DLD1 (cell line): ENCODE results near the gene NBPF1.
"Not testable (repeated sequence)": the region's sequence is repeated elsewhere in the genome, so short reads cannot be mapped to it uniquely, and the experiment has no call there.

ENCODE experiments used
- in situ Hi-C: cut with HindIII; loops from 2 replicates; pipeline ENCODE4 v1.10.0; 2017; ENCODE audit warnings: low sequenced_read_pairs

Gene NBPF1

DNA sequence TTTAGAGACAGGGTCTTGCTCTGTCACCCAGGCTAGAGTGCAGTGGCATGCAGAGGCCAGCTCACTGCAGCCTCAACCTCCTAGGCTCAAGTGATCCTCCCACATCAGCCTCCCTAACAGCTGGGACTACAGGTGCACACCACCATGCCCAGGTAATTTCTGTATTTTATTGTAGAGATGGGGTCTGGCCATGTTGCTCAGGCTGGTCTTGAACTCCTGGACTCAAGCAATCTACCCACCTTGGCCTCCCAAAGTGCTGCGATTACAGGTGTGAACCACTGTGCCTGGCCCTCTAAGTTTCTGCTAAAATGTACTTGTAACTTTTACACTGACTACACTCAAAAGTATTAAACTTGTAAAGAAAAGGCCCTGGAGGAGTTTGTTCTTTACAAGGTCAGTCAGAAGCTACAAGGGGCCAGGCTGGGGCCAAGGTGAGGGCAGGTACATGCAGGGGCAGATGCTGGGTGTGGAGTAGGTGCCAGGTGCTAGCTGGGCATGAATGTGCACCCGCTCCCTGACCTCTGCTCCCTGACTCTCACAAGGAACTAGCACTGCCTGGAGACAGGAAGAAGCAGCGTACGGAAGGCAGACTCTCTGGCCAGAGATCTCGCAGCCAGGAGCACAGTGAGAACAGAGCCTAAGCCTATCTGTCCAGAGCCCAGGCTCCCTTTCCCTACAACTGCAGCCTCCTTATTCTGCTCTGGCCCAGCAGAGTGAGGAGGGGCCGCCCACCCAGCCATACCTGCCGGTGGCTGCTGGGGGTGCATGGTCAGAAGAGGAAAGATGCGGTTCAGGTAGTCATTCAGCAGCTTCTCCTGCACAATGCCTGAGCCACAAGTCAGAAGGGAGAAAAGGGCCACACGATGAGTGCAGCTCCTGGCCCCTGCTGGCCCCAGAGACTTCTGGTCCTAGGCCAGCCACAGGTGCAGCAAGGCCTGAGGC lies 28.9 kb upstream of the NBPF1 start:
- in situ Hi-C loops, result not testable (repeated sequence)

DNA sequence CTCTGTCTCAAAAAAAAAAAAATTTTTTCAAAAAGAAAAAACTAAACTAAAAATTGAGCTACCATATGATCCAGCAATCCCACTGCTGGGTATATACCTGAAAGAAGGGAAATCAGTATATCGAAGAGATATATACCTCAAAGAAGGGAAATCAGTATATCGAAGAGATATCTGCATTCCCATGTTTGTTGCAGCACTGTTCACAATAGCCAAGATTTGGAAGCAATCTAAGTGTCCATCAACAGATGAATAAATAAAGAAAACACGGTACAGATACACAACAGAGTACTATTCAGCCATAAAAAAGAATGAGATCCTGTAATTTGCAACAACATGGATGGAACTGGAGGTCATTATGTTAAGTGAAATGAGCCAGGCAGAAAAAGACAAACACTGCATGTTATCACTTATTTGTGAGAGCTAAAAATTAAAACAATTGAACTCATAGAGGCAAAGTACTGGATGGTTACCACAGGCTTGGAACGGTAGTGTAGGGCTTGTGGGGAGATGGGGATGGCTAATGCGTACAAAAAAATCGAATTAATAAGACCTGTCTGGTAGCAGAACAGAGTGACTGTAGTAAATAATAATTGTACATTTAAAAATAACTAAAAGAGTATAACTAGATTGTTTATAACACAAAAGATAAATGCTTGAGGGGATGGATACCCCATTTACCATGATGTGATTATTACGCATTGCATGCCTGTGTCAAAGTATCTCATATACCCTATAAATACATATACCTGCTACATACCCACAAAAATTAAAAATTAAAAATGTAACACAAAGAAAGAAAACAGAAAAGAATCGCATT lies 28.0 kb upstream of the NBPF1 start:
- in situ Hi-C loops, result not testable (repeated sequence)

DNA sequence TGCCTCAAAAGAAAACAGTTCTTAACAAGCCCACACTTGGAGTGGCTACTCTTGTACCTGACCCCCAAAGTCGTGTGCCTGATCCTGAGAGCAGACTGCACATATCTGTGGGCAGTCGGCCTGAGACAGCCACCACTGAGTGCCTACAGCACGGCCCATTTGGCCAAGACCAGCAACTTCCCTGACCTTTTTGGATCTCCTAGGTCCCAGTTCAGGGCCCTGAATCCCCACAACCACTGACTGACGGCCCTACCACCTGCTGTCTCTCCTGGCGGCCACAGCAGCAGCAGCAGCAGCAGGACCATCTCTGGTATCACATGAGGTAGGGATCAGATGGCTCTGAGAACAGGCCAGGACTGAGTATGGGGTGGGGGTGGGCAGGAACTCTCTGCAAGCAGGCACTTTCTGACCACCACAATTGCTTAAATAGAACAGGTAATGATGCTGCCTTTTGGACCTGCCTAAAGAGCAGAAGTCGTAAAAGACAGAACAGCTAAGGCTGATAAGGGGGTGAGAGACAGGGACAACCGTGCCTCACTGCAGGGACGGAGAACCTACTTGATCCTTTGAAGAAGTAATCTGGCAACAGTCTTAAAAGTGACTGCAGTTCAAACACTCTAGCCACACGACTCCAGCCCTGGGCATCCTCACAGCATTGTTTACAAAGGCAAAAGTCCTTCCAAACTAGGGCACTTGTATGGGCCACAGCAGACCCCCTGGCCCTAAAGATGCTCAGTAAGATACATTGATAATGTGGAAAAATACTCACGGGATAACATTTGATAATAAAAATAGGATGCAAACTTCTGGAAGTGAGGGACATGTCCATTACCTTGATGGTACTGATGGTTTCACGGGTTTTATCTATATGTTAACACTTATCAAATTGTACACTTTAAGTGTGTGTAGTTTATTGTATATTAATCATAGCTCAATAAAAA lies 26.0 kb upstream of the NBPF1 start:
- in situ Hi-C loops, result not testable (repeated sequence)

DNA sequence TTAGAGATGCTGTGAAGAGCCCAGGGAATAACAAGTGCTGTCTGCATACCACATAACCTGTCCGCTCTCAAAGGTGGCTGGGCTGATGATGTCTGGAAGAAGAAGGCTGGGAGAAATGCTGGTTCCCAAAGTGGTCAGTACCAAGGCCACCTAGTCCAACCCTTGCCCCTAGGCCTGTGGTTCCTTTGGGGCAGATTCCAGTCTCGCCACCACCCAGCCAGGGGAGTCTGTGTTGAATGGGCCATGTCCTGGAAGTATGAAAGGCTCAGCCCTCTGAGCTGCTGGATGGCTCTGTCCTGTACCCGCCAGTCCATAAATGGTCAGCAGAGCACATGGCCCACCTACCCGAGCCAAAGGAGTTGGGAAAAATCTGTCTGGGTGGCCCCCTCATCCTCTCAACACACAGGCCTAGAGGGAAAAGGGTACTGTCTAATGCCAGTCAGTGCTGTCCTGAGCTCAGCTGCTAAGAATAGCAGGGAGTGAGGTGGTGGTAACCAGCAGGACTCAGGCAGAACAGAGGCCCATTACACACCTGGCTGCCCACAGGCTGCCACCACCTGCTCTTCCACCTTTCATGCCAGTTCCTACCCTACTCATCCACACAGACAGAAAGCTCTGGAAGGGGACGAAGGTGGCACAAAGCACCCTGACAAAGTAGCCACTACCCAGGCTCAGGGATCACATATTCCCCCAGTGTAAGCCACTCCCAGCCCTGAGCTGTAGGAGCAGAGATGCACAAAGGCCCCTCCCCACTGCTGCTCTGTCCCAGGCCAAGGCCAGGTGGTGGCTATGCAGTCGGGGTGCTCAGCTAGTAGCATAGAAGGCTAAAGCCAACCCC lies 24.8 kb upstream of the NBPF1 start:
- in situ Hi-C loops, result not testable (repeated sequence)

DNA sequence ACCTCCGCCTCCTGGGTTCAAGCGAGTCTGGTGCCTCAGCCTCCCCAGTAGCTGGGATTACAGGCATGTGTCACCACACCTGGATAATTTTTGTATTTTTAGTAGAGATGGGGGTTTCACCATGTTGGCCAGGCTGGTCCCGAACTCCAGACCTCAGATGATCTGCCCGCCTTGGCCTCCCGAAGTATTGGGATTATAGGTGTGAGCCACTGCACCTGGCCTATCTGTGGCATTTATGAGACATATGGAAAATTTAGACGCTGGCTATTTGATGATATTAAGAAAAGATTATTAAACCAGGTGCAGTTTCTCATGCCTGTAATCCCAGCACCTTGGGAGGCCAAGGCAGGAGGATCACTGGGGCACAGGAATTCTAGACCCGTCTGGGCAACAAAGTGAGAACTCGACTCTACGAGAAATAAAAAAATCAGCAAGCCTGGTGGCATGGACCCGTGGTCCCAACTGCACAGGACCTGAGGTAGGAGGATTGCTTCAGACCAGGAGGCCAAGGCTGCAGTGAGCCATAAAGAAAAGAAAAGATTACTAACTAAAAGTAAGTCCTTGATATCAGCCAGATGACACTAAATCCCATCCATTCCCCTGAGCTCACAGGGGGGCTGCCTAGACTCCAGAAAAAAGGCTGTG lies 23.3 kb upstream of the NBPF1 start:
- in situ Hi-C loops, result not testable (repeated sequence)

DNA sequence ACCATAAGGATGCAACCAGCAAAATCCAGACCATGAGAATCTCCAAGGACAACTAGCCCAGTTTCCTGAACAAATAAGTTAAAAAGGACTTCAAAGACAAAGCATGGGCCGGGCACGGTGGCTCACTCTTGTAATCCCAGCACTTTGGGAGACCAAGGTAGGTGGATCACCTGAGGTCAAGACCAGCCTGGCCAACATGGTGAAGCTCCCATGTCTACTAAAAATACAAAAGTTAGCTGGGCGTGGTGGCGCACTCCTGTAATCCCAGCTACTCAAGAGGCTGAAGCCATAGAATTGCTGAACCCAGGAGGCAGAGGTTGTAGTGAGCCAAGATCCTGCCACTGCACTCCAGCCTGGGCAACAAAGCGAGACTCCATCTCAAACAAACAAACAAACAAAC lies 22.6 kb upstream of the NBPF1 start:
- in situ Hi-C loops, result not testable (repeated sequence)

DNA sequence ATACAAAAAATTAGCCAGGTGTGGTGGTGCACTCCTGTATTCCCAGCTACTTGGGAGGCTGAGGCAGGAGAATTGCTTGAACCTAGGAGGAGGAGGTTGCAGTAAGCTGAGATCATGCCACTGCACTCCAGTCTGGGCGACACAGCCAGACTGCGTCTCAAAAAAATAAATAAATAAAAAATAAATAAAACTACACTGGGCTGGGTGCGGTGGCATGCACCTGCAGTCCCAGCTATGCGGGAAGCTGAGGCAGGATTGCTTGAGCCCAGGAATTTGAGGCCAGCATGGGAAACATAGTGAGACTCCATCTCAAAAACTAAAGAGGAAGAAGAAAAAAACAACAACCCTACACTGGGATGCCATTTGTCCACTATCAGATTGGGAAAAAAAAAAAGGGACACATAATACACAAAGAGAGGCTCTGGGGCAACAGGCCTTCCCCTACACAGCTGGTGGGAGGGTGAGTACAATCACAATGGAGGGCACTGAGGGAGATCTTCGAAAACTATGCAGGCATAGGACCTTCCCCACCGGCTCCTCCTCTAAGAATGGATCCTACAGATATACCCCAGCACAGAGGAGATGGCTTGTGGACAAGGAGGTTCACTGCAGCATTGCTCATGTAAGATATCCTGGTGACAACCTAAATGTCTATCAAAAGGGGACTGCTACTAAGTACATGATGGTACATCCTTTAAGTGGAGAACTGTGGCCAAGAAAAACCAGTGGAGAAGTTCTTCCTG lies 20.3 kb upstream of the NBPF1 start:
- in situ Hi-C loops, result not testable (repeated sequence)

DNA sequence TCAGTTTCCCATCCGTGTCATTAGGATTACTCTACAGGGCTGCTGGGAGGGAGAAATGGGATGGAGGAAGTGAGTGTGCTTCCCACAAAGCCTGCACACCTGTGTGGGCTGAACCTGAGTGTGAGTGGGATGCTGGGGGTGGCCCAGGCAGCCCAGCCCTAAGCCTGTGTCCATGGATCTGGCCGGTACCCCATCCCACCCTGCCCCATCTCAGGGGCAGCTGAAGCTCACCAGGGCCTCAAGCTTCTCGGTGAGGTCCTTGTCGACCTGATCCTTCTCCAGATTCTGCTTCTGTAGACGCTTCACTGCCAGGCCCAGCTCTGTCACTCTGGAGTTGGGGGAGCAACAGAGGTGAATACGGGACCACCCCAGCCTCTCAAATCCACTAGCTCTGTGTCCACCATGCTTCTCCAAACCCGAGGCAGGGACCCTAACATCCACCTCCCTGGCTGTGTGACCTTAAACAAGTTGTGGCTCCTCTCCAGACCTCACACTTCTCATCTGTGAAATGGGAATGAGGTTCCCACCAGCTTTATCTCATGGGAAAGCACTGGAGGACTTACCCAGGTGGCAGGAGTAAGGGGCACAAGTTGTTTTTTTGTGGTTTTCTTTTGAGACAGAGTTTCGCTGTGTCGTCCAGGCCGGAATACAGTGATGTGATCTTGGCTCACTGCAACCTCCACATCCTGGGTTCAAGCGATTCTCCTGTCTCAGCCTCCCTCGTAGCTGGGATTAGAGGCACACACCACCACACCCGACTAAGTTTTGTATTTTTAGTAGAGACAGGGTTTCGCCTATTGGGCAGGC lies 18.9 kb upstream of the NBPF1 start:
- in situ Hi-C loops, result not testable (repeated sequence)

DNA sequence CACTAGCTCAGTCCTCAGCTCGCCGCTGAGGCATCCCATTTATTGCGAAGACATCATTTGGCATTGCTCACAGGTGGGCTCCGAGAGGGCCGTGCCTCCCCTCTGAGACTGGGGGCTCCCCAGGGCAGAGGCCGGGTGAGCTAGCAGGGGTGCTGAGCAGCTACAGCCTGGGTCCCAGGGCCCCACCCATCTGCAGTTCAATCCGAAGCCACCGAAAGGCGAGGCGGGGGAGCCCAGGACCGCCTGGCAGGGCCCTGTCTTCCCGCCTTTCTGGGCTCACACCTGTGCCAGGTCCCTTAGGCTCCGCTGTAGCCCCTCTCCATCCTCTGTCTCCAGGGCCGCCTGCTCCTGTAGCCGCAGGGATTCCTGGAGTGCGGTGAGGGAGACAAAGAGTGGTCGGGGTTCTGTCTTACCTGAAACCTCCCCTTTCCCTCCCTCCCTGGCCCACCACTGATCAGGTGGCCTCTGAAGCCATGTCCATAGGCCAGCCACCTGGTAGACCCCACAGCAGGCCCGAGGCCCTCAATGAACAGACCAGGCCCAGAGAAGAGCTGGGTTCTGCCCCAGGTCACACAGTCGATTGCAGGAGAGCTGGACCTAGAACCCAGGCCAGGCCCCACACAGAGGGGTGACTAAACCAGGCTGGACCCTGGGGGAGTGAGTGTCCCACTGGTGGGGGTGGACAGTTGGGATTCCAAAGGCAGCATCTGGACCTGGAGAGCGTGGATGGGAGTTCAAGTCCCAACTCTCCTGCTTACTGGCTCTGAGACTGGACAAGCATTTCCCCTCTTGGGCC lies 18.1 kb upstream of the NBPF1 start:
- in situ Hi-C loops, result no loop called here

DNA sequence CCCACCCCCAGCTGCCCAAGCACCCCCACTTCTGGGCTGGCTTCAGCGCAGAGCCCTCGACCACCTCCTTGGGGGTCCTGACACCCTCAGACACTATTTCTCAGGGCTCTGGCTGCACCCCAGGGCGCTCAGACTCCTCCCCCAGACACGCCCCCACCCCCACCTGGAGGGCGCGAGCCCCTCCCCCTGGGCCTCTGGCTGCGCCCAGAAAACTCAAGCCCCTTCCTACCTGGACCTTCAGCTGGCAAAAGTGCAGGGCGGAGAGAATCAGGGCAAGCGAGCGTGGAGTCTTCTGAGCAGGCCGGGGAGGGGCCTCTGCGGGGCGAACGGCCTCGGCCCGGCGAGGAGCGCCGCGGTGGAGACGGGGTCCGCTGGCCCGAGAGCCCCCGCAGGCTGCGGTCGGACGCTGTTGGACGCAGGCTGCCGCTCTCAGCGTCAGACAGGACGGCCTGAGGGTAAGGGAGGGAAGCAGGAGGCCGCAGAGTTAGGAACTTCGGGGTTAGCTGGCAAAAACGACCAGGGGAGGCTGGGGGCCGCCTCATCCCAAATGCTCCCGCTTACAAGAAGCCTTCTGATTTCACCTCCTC lies 17.4 kb upstream of the NBPF1 start:
- in situ Hi-C loops, result no loop called here

DNA sequence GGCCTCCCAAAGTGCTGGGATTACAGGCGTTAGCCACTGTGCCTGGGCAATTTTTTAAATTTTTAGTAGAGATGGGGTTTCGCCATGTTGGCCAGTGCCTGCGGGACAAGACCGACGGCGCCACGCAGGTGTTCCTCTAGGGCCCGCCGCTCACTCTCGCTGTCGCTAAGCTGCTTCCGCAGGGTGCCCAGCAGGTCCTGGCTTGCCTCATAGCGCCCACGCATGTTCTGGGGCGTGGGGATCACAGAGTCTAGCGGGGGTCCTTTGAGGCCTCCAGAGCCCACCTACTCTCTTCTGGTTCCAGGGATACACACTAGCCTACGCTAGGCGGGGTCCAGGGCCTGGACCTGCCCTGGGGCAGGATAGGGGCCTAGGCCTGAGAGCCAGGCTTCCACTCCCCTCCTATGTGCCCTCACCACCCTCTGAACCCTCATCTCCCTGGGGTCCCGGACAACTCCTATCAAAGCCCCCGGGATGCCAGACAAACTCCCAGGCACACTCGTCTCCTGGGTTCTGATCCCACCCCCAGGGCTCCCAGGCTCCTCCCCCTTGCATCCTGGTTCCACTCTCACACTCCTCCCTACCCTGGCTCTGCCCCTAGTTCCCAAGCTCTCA lies 16.7 kb upstream of the NBPF1 start:
- in situ Hi-C loops, result not testable (repeated sequence)

DNA sequence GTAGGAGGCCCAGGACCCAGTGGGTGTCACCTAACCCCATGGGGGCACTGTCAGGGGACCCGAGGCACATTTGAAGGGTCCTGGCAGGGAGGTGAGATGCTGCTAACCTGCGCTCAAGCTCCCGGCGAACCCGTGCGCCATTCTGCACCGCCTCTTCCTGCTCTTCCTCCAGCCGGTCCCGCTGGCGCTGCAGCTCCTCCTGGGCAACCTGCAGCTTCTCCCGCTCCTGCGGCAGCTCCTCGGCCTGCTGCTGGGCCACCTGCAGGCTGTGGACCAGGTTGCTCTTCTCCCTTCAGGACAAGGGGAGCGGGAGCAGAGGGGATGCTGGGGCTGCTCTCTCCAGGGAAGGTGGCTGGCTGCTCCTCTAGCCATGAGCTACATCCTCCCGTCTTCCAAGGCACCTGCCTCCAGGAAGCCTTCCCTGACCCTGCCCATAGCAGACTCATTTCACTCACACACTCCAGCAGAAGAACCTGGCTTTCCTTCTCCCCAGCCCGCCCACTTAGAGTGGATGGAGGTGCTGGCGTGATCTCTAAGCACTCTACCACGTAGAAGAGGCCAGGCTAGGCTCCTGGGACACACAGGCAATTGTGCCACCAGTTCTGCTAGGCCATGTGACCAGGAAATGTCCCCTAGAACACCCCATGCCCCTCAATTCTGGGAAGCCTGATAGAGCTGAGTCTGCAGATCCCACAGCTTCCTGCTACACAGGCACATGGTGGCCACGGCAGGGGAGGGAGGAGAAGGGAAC lies 15.2 kb upstream of the NBPF1 start:
- in situ Hi-C loops, result no loop called here

DNA sequence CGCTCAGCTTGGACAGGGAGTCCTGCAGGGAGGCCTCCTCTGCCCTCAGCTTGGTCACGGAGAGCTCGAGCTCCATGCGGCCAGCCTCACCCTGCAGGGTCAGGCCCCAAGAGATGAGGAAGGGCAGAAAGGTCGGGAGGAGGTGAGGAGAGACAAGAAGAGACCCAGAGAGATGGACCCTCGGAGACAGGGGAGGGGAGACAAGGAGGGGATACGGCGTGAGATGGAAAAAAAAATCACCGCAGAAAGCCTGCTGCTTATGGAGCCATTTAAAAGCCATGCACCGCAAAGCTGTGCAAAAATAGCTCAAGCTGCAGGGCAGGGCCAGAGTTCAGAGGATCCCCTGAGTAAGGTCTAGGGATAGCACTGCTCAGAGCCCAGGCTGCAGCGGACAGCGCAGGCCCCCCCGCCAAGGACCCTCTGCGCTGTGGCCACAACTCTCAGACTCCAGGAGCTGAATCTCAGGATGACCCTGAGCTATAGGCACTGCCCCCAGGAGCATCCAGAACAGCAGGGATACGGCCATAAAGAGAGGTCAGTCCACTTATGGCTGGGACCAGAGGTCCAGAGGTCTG lies 13.1 kb upstream of the NBPF1 start:
- in situ Hi-C loops, result not testable (repeated sequence)

DNA sequence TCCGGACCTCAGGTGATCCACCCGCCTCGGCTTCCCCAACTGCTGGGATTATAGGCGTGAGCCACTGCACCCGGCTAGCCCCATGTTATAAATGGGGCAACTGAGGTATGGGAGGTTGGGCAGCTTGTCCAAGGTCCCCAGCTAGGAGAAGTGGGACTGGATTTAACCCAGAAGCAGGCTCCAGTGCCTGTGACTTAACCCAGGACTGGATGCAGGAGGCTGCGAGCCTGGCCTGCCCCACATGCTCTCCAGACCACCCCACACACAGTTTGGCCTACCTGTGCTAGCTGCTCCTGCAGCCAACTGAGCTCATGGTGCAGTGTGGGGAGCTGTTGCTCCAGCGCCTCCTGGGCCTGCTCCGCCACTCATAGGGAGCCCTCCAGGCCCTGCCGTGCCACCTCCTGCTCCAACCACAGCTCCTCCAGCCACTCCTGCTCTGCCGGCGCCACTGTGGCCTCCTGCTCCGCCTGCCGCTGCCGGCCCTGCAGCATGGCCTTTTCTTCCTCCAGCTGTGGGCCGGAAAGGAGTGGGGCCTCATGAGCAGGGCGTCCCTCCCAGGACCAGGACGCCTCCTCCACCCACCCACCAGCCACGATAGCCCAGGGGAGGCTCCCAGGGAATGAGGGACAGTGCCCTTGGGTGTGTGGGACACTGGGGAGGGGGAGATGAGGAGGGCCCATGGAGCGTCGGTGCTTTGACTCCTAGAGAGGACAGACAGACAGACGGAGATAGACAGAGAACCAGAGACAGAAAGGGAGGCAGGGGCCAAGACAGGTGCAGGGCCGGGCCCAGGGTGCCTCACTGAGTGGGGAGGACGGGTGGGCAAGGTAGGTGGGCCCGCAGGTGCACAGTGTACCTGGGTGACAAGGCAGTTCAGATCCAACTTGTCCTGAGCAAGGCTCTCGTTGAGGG lies 12.4 kb upstream of the NBPF1 start:
- in situ Hi-C loops, result no loop called here
